Common myeloid progenitor, CD34-positive (primary cell): ENCODE measurements around the gene A1BG.

Source experiments
- CTCF ChIA-PET: fragments of 350-600 bp; sonication (Branson Sonifier 250); formaldehyde crosslinking; loops from one replicate; lab custom pipeline; 2021; ENCODE audit warnings: antibody characterized with exemption; lab: Charles Lee
- POLR2A ChIA-PET: fragments of 350-600 bp; sonication (Branson Sonifier 250); formaldehyde crosslinking; loops from one replicate; lab custom pipeline; 2021; ENCODE audit warnings: antibody characterized with exemption; lab: Charles Lee
- DNase-seq, 3 donors: peaks; one replicate each; pipeline versions ENCODE4 v3.0.0 to v3.0.0-alpha.2; 2013
- H3K27ac ChIP-seq, 2 experiments: 1 replicate in 1 of 2; 2 replicates in 1 of 2; pipeline ENCODE4 v1.7.0; 2013; ENCODE audit warnings: inconsistent platforms in 2 of 2, low read length in 2 of 2, mild to moderate bottlenecking in 2 of 2, low read depth in 1 of 2, moderate library complexity in 1 of 2; ENCODE audit not compliant: severe bottlenecking in 2 of 2, insufficient read depth in 1 of 2, poor library complexity in 1 of 2
- H3K27me3 ChIP-seq, 5 experiments: replicated peaks in 2 of 5; 1 replicate in 3 of 5; 2 replicates in 2 of 5; pipeline versions ENCODE4 v1.6.1 to v1.7.0; 2013; ENCODE audit warnings: low read length in 4 of 5, mild to moderate bottlenecking in 2 of 5, moderate library complexity in 2 of 5, inconsistent platforms in 1 of 5; ENCODE audit not compliant: insufficient read depth in 5 of 5, control insufficient read depth in 4 of 5
- H3K36me3 ChIP-seq, 4 experiments: 1 replicate in 2 of 4; 2 replicates in 2 of 4; pipeline versions ENCODE4 v1.6.1 to v1.7.0; 2013; ENCODE audit warnings: low read length in 3 of 4, control low read depth in 1 of 4, mild to moderate bottlenecking in 1 of 4; ENCODE audit not compliant: control insufficient read depth in 4 of 4, insufficient read depth in 4 of 4
- H3K4me1 ChIP-seq, 4 experiments: 1 replicate in 3 of 4; 2 replicates in 1 of 4; pipeline versions ENCODE4 v1.6.1 to v1.7.1; 2013; ENCODE audit warnings: low read length in 3 of 4, mild to moderate bottlenecking in 3 of 4, control low read depth in 1 of 4, inconsistent platforms in 1 of 4, moderate library complexity in 1 of 4; ENCODE audit not compliant: control insufficient read depth in 4 of 4, insufficient read depth in 4 of 4; ENCODE audit errors: control extremely low read depth in 1 of 4
- H3K4me3 ChIP-seq, 7 experiments: 1 replicate in 4 of 7; 2 replicates in 3 of 7; pipeline versions ENCODE4 v1.5.1 to v1.7.0; 2013; ENCODE audit warnings: mild to moderate bottlenecking in 7 of 7, low read length in 6 of 7, moderate library complexity in 6 of 7, inconsistent platforms in 2 of 7, low read depth in 2 of 7, control low read depth in 1 of 7; ENCODE audit not compliant: insufficient read depth in 4 of 7, control insufficient read depth in 1 of 7; ENCODE audit errors: extremely low read depth in 1 of 7
- H3K9me3 ChIP-seq, 5 experiments: 1 replicate in 4 of 5; 2 replicates in 1 of 5; pipeline versions ENCODE4 v1.6.1 to v1.7.1; 2013; ENCODE audit warnings: low read length in 4 of 5, mild to moderate bottlenecking in 2 of 5, inconsistent platforms in 1 of 5, low read depth in 1 of 5, moderate library complexity in 1 of 5; ENCODE audit not compliant: control insufficient read depth in 4 of 5, insufficient read depth in 2 of 5; ENCODE audit errors: control extremely low read depth in 1 of 5
- WGBS: methylation state at CpG from one replicate; pipeline ENCODE4 v1.1.5; 2013; ENCODE audit not compliant: insufficient coverage; 5-methylcytosine and 5-hydroxymethylcytosine counted together

A1BG gene

DNA sequence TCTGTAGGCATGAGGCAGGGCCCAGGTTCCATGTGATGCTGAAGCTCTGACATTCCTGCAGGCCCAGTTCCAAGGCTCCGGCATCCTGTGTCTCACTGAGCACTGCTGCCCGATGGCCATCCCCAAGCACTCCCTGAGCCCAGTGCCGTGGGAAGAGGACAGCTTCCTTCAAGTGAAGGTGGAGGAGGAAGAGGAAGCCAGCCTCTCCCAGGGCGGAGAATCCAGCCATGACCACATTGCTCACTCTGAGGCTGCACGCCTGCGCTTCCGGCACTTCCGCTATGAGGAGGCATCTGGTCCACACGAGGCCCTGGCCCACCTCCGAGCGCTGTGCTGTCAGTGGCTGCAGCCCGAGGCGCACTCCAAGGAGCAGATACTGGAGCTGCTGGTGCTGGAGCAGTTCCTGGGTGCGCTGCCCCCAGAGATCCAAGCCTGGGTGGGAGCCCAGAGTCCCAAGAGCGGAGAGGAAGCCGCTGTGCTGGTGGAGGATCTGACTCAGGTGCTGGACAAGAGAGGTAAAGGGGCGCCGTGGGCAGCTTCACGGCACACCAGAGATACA is 18.5 kb downstream of the A1BG start:
- DNase-seq, result no peak
- peaks cover 0 to 4% (median 0%) of the 10 kb centered on the region in 5 experiments for H3K9me3 ChIP-seq
- no peak overlapping the region for H3K27ac ChIP-seq
- H3K4me1 ChIP-seq, result no peaks in the 10 kb centered on the region
- H3K27me3 ChIP-seq, result no peaks in the 10 kb centered on the region
- peaks cover 6 to 49% (median 30%) of the 10 kb centered on the region in 4 experiments for H3K36me3 ChIP-seq
- CTCF ChIA-PET, result interaction anchor here (1.4 to 1.5 kb wide), 2 partner anchors 28 to 39 kb away, joined by 3 to 4 read pairs; partner anchors contain the start of gene ZNF497
- no peak overlapping the region for H3K4me3 ChIP-seq
- POLR2A ChIA-PET, result no interaction called here
- WGBS, result 97% methylated on average over 9 of the region's 19 CpGs

DNA sequence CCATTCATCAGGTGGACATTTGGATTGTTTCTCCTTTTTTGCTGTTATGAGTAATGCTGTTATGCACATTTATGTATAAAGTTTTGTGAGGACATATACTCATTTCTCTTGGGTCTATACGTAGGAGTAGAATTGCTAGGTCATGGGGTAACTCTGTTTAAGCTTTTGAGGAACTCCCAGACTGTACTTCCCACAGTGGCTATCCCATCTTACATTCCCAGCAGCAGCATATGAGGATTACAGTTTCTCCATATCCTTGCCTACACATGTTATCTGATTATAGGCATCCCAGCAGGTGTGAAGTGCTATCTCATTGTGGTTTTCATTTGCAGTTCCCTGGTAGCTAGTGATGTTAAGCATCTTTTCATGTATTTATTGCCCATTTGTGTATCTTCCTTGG is 20.6 kb downstream of the A1BG start:
- H3K4me3 ChIP-seq, result no peak overlapping the region
- WGBS, result no CpG with 5 or more reads among the region's 1 CpG
- ChIA-PET CTCF (interaction anchor here (1.0 to 1.1 kb wide), 2 partner anchors 11 to 31 kb away, joined by 3 read pairs; no protein-coding TSS in a partner anchor), POLR2A (no interaction called here)
- peaks cover 2 to 29% (median 15%) of the 10 kb centered on the region in 4 experiments for H3K36me3 ChIP-seq
- no peaks in the 10 kb centered on the region for H3K27me3 ChIP-seq
- no peaks in the 10 kb centered on the region for H3K9me3 ChIP-seq
- peaks cover 0 to 8% (median 3%) of the 10 kb centered on the region in 4 experiments for H3K4me1 ChIP-seq
- H3K27ac ChIP-seq, result no peak overlapping the region
- peak in 1 of 3 donors; percentile 10 for DNase-seq

DNA sequence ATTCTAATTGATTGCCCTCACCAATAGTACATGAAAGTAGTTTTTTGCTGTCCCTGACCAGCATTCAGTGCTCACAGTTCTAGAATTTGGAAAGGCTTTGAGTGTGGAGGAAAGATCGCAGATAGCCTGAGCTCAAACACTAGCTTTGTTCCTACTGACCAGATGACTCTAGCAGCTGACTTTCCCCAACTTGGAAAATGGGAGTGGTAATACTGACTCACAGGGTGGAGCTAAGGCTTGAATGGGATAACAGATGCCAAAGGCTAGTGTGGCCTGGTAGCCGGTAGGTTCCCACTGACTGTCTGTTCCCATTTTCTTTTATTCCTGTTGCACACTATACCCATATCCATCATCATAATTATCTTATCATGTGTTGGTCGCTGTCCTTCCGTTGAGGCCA is 22.8 kb downstream of the A1BG start:
- no peaks in the 10 kb centered on the region for H3K27me3 ChIP-seq
- H3K36me3 ChIP-seq, result peaks cover 0 to 11% (median 8%) of the 10 kb centered on the region in 4 experiments
- WGBS, result 93% methylated on average over 3 of the region's 4 CpGs
- H3K27ac ChIP-seq, result no peak overlapping the region
- ChIA-PET CTCF (interaction anchor here (0.7 to 1.6 kb wide), 5 partner anchors 9 to 170 kb away, joined by 3 to 6 read pairs (median 3); no protein-coding TSS in a partner anchor), POLR2A (no interaction called here)
- DNase-seq, result no peak
- H3K4me3 ChIP-seq, result no peak overlapping the region
- no peaks in the 10 kb centered on the region for H3K9me3 ChIP-seq
- H3K4me1 ChIP-seq, result peaks cover 0 to 25% (median 21%) of the 10 kb centered on the region in 4 experiments

DNA sequence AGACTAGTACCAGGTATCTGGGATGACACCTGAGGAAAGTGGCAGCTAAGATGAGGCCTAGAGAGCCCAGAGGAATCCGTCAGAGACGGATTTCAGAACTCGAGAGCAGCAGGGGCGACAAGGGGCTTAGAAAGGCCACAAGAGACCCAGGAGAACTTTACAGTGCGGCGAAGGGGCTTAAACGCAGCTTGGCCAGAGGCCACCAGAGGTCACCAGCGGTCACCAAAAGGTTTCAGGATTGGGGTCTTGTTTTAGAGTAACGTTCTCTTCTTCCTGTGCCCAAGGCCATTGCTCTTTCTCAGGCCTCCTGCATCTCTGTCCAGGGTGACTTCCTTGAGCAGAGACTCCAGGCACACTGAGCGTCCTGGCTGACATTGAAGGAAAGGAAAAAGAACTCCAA is 24.3 kb downstream of the A1BG start:
- Histone ChIP-seq H3K27me3 (no peaks in the 10 kb centered on the region), H3K27ac (no peak overlapping the region), H3K4me3 (no peak overlapping the region), H3K4me1 (peaks cover 0 to 27% (median 21%) of the 10 kb centered on the region in 4 experiments), H3K9me3 (no peaks in the 10 kb centered on the region), H3K36me3 (no peaks in the 10 kb centered on the region)
- ChIA-PET CTCF (interaction anchor here (0.8 to 2.3 kb wide), 3 partner anchors 32 to 78 kb away, joined by 3 to 8 read pairs (median 3); no protein-coding TSS in a partner anchor), POLR2A (no interaction called here)
- 64% methylated on average over 9 of the region's 10 CpGs for WGBS
- DNase-seq, result peak; percentile 59 to 72 (median 64)

DNA sequence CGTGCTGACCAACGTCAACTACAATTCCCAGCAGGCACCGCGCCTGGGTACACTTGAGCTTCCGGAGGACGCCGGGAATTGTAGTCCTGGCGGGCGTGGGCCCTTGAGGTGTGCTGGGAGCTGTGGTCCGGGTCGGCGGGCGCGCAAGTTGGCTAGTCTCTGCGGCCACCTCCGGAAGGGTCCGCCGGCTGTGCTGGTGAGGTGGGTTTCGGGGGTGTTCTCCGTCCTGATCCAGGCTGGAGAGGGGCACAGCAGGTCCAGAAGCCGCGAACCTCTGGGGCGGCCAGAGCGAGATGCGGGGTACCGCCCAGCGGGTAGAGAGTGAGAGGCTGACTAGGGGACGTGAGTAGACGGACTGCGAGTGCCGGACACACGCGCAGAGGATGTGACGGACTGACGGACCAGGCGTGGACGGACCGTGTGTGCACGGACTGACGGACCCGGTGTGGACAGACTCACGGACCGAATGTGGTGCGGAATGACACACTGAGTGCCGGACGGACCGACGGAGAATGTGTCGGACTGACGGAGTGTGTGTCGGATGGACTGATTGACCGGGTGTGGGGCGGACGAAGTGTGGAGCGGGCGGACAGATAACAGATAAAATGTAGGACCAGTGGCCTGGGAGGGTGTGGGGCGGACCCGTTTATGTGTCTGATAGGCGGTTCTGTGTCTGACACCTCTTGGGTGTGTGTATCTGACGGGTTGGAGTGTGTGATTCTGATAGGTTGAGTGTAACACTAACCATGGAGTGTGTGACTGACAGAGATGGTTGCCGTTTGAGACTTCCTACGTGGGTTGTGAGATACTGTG is 26.2 kb downstream of the A1BG start, which contains the start of gene ZSCAN22:
TSS of gene ZSCAN22 (plus strand) at position 81 of the 813 bp plus-strand sequence. CDS start 7,809 bp downstream, outside the sequence.
- Histone ChIP-seq H3K4me1 (peaks cover 0 to 27% (median 21%) of the 10 kb centered on the region in 4 experiments), H3K27ac (peak within 1 kb of the TSS; percentile 36 to 80), H3K9me3 (no peaks in the 10 kb centered on the region), H3K27me3 (no peaks in the 10 kb centered on the region), H3K4me3 (peak within 1 kb of the TSS; percentile 72 to 100 (median 94)), H3K36me3 (peaks cover 0 to 7% (median 2%) of the 10 kb centered on the region in 4 experiments)
- ChIA-PET CTCF (interaction anchor here (1.0 to 1.5 kb wide), 4 partner anchors 18 to 82 kb away, joined by 3 to 8 read pairs (median 4); partner anchors contain the start of genes ZNF497 and ZNF584), POLR2A (interaction anchor here (0.8 to 1.2 kb wide), 3 partner anchors 20 to 144 kb away, joined by 3 to 7 read pairs (median 4); partner anchors contain the start of gene ZNF274)
- 0% methylated on average over 40 of the region's 62 CpGs for WGBS
- DNase-seq, result peak; percentile 86 to 92 (median 88)

DNA sequence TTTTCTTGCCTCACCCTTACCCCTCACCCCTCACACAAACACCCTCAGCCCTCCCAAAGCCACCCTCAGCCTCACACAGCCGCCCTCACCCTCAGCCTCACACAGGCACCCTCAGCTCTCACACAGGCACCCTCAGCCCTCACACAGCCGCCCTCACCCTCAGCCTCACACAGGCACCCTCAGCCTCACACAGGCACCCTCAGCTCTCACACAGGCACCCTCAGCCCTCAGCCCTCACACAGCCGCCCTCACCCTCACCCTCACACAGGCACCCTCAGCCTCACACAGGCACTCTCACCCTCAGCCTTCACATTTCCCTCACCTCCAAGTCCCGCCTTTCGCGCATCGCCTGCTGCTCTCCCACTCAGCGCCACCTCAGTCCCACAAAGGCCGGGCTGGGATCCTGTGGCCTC is 26.8 kb downstream of the A1BG start:
- H3K4me1 ChIP-seq, result peaks cover 0 to 27% (median 21%) of the 10 kb centered on the region in 4 experiments
- H3K36me3 ChIP-seq, result peaks cover 0 to 11% (median 2%) of the 10 kb centered on the region in 4 experiments
- H3K9me3 ChIP-seq, result no peaks in the 10 kb centered on the region
- H3K4me3 ChIP-seq, result peak overlapping the region; percentile 72 to 100 (median 94)
- H3K27ac ChIP-seq, result peak overlapping the region; percentile 36 to 80
- 5% methylated on average over 3 of the region's 9 CpGs for WGBS
- POLR2A ChIA-PET, result interaction anchor here (0.8 to 1.2 kb wide), 3 partner anchors 20 to 143 kb away, joined by 3 to 7 read pairs (median 4); partner anchors contain the start of gene ZNF274
- CTCF ChIA-PET, result interaction anchor here (1.0 to 1.5 kb wide), 5 partner anchors 17 to 107 kb away, joined by 3 to 8 read pairs (median 3); partner anchors contain the start of genes ZNF497 and ZNF584
- no peaks in the 10 kb centered on the region for H3K27me3 ChIP-seq
- DNase-seq, result no peak
